Breast epithelium (tissue), 3 donors: ENCODE results near the gene RAB21.
A peak's percentile ranks its signal among the peaks of the same experiment; 100 is the strongest.

Experiments used
- POLR2A ChIP-seq: fragments of 450-650 bp; IDR thresholded peaks from one replicate; pipeline ENCODE4 v1.6.1; 2016; ENCODE audit warnings: antibody characterized with exemption, mild to moderate bottlenecking, moderate library complexity
- POLR2AphosphoS5 ChIP-seq, 3 donors: sonication (generic); formaldehyde crosslinking; IDR thresholded peaks; one replicate each; pipeline ENCODE4 v1.6.1; 2017; ENCODE audit warnings: antibody characterized with exemption in 3 of 3
- TF ChIP-seq, protein P1 (sequence below), 3 donors: fragments of 450-650 bp; IDR thresholded peaks; one replicate each; pipeline ENCODE4 v1.5.1; 2016 to 2017; ENCODE audit warnings: antibody characterized with exemption in 3 of 3, mild to moderate bottlenecking in 3 of 3, moderate library complexity in 3 of 3

DNA sequence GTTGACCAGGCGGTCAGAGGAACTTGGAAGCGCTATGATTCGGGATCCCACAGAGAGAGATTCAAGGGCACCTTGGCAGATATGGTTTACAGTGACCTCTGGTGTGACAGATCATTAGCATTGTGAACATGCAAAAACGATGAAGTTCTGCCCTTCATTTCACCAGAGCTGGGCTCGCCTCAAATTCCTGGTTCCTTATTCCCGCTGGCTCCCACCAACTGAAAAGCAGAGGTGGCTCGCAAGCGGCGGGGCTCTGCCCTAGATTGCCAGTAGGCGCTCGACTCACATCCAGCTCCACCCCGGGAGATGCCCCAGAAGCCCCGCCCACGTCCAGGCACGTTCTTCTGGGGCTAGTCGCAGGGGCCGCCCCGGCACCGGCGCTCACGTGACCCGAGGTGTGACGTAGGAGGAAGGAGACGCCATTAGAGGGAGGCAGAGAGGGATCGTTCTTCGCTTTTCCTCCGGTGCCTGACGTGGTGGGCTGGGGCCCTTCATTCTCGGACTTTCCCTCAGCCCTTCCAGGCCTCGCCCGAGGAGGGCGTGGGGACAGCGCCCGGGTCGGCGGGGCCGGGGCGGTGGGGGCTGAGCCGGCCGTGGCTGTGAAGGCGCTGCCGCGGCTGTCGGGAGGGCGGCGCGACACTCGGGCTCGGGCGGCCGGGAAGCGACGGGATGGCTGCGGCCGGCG is at the start of gene RAB21:
- TF ChIP-seq, protein P1, sequence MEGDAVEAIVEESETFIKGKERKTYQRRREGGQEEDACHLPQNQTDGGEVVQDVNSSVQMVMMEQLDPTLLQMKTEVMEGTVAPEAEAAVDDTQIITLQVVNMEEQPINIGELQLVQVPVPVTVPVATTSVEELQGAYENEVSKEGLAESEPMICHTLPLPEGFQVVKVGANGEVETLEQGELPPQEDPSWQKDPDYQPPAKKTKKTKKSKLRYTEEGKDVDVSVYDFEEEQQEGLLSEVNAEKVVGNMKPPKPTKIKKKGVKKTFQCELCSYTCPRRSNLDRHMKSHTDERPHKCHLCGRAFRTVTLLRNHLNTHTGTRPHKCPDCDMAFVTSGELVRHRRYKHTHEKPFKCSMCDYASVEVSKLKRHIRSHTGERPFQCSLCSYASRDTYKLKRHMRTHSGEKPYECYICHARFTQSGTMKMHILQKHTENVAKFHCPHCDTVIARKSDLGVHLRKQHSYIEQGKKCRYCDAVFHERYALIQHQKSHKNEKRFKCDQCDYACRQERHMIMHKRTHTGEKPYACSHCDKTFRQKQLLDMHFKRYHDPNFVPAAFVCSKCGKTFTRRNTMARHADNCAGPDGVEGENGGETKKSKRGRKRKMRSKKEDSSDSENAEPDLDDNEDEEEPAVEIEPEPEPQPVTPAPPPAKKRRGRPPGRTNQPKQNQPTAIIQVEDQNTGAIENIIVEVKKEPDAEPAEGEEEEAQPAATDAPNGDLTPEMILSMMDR (IDR thresholded peaks at IDR 0.05): peak in 2 of 3 donors; percentile 40 to 56
- TF ChIP-seq POLR2A (peak; percentile 86), POLR2AphosphoS5 (IDR thresholded peaks at IDR 0.05) (peak; percentile 93 to 99 (median 98))
